GM18858 (cell line): Measurements from ENCODE around the gene SDHB.

Experiments
- ATAC-seq: cut with Tn5 transposase; IDR thresholded peaks from one replicate; pipeline ENCODE4 v1.9.1; 2021; ENCODE audit not compliant: unreplicated experiment

The SDHB gene

GRCh38 chr1:17013491-17014320, 40.1 kb downstream of the SDHB start:
- ATAC-seq: no peak

- no peak for ATAC-seq
Observed at GRCh38 chr1:17012775-17013490, 40.9 kb downstream of the SDHB start.

DNA sequence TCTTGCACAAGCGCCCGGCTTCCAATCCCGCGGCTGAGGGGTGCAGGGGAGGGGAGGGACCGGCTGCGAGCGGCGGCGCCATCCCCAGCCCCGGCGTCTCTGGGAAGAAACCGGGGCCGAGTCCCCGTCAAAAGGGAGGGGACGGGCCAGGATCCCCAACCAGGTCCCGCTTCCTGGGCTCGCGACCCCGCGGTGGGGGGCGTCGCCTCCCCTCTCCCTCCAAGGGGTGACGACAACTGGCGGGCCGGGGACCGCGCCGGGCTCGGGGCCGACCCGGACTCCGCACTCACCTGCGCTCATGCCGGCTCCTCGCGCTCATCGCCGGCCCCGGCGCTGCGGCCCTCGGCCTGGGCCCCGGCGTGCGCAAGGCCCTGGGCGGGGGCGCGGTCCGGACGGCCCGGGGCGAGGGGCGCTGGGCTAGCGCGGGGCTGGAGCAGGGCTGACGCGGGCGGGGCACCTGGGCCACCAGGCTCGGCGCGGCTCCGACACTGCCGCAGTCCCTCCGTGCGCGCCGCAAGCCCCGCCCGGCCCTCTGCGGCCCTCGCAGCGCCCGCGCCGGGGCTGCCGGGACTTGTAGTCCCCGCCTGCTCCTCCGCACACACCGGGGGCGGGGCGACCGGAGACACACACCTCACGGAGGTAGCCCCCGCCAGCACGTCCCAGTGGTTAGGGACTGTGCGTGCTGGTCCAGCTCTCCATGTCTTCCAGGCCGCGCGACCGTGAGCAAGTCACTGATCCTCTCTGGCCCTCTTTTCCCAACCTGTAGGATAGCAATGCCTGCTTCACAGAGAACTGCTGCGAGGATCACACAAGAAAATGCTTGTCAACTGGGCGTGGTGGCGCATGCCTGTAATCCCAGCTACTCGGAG, 42.2 kb downstream of the SDHB start, which contains the start of gene ATP13A2:
Gene ATP13A2, minus strand, starts transcription at position 490 of the 869 bp plus-strand sequence. Its CDS starts 190 bp downstream, at position 300.
- peak; percentile 82 for ATAC-seq

DNA sequence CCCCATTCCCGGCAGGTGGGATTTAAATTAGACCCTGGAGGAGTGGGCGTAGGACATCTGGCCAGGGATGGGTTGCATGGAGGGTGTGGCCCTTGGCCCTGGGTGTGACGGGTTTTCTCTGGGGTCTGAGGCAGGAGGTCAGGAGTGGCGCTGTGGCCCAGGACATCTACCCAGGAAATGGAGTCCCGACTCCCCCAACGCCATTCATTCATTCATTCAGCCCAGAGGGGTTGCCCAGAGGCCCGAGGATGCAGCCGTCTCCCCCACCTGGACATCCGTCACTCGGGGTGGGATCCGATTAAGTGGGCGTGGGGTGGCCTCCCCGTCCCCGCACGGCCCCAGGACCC, 42.8 kb downstream of the SDHB start:
- ATAC-seq: no peak

DNA sequence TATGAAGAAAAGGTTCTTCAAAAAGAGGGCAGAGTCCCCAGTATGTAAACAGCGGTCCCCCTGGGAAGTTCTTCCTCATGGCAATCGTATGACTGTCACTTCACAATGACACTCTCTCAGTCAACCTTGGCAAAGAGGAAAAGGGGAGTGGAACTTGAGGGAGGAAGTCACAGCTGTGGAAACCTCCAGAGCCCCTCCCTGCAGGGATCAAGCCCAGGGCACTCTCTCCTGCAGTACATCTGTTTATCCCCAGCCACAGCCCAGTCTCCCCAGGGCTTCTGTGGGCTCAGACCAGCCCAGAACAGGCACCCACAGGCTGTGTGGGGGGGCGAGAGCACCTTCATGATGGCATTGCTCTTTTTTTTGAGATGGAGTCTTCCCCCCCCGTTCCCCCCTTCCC, 44.1 kb downstream of the SDHB start:
- no peak for ATAC-seq

DNA sequence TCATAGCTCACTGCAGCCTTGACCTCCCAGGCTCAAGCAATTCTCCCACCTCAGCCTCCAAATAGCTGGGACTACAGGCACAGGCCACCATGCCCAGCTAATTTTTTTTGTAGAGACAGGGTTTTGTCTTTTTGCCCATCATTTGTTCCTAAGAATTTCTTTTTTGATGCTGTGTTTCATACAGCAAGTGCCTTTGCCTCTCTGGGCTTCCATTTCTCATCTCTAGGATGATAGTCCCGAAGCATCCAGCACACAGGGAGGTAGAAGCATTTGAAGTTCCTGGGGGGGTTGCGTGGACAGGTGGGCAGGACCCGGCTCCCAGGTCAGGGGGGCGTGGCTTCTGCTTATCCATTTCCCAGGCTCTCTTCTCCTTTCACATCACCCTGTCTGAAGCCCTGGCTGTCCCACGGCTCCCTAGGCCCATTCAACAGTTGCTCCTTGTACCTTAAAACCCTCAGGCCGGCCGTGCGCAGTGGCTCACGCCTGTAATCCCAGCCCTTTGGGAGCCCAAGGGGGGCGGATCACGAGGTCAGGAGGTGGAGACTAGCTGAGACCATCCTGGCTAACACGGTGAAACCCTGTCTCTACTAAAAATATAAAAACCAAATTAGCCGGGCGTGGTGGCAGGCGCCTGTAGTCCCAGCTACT, 45.5 kb downstream of the SDHB start:
- no peak for ATAC-seq

GRCh38 chr1:17007121-17007520, 46.7 kb downstream of the SDHB start:
- no peak for ATAC-seq

- ATAC-seq: no peak
Observed at GRCh38 chr1:17005365-17005740, 48.5 kb downstream of the SDHB start.

DNA sequence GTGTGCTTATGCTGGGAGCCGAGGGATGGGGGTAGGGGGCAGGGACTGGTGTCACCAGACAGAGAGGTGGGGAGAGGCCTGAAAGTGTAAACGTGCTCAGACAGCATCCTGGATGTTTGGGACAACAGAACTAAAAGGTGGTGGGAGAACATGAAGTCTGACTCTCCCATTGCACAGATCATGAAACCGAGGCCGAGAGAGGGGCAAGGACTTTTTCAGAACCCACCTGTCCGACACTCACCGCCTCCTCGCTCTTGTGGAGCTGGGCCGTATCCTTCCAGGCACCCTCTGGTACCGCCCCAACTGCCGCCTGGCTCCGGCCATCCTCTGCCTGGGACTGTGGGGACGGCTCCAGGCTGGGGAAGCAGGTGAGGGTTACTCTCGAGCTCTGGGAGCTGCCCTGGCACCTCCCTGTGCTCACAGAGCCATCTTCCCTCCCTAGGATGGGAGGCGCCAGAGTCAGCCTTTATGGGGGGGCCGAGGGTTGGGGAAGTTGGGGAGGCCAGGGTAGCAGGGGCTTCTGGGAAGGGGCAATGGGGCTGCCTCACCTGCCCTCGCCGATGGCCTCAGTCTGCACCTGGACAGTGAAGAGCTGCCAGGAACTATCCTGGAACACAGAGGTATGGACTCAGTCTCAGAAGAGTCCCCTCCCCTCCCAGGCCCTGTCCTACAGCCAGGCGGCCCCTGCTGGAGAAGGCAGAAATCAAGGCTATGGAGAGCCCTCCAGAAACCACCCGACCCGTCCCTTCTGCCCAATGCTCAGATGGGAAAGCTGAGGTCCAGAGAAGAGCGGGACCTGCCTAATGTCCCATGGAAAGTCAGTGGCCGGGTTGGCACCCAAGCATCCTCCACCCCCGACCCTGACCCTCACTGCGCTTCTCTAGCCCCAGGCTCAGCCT, 49.1 kb downstream of the SDHB start:
- ATAC-seq: no peak

DNA sequence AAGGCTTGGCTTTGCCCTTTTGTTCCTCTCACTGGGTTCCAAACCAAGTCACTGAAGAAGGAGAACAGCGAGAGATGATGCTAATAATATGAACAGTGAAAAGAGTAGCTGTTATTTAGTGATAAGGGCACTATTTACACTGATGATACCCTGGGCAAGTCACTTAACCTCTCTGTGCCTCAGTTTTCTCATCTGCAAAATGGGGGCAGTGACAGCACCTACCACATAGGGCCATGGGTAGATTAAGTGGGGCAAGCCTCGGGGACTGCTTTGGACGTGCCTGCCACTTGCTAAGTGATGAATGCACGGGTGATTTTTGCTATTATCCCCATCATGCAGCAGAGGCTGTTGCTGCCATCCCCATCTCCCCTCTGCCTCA, 51.3 kb downstream of the SDHB start:
- no peak for ATAC-seq

GRCh38 chr1:17001760-17002523, 51.9 kb downstream of the SDHB start:
- ATAC-seq: no peak

GRCh38 chr1:16999863-17000262, 54.0 kb downstream of the SDHB start:
- no peak for ATAC-seq

- no peak for ATAC-seq
Observed at GRCh38 chr1:16998589-16998988, 55.2 kb downstream of the SDHB start.

DNA sequence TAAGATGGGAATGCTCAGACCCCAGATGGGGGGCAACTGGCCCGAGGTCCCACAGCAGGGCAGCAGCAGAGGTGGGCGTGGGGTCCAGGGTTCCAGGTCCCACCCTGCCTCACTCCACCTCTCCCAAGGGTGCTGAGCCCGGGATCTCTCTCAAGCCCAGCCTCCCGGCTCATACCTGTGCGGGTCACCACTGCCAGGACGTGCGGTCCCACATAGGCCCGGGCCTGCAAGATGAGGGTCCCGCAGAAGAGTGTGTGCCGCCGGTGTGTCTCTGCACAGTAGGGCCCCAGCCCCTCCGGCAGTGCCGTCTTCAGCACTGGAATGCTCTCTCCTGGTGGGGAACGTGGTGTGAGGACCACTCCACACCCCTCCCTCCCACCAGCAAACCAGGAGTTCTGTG, 57.0 kb downstream of the SDHB start:
- ATAC-seq: no peak

- ATAC-seq: no peak
Observed at GRCh38 chr1:16993521-16994038, 60.3 kb downstream of the SDHB start.

GRCh38 chr1:16992675-16993074, 61.2 kb downstream of the SDHB start:
- ATAC-seq: no peak

GRCh38 chr1:16992102-16992501, 61.7 kb downstream of the SDHB start:
- ATAC-seq: no peak

DNA sequence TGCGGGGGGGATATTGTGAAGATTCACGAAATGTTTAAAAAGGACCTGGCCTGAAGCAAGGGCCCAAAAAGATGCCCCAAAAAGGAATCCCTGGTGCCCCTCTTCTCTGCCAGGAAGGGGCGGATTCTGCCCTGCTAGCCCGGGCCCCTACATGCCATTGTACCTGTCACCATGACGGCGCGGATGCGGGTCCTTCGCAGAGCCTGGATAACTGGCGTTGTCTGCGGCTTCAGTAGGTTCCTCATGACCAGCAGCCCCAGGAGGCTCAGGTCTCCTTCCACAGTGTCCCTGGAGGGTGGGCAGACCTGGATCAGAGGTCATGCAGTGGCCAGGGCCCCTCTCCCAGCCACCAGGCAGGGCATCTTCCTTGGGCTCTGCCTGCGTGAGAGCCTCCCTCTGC, 62.3 kb downstream of the SDHB start:
- no peak for ATAC-seq
